Stimulated activated CD8-positive, alpha-beta memory T cell treated with anti-CD3 and anti-CD28 coated beads, Interleukin-15, amount 100 ng/mL, for 24 hours (primary cell): ENCODE data around the gene USP7.
"Not testable (repeated sequence)": the region's sequence is repeated elsewhere in the genome, so short reads cannot be mapped to it uniquely, and the experiment has no call there.

Source experiments
- DNase-seq: peaks from one replicate; pipeline ENCODE4 v3.0.0-alpha.2; 2020; ENCODE audit warnings: low read depth

Gene USP7

DNA sequence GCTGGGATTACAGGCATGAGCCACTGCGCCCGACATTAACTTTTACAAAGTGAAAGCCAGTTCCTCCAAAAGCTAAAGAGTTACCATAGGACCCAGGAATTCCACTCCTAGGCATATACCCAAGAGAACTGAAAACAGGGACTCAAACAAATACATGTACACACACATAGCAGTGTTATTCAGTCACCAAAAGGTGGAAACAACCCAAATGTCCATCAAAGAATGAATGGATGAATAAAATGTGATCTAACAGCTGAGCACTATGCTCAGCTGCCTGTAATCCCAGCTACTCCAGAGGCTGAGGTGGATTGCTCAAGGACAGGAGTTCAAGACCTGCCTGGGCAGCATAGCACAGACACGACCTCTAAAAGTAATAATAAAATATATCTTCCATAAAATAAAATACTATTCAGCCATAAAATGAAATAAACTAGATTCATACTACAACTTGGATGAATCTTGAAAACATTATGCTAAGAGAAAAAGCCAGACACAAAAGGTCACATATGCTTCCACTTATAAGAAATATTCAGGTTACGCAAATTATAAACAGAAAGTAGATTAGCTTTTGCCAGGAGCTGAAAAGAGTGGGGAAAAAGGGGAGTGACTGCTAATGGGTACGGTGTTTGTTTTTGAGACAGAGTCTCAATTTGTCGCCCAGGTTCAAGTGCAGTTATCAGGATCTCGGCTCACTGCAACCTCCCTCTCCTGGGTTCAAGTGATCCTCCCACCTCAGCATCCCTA, 9.3 kb upstream of the USP7 start:
- DNase-seq, result no peak

DNA sequence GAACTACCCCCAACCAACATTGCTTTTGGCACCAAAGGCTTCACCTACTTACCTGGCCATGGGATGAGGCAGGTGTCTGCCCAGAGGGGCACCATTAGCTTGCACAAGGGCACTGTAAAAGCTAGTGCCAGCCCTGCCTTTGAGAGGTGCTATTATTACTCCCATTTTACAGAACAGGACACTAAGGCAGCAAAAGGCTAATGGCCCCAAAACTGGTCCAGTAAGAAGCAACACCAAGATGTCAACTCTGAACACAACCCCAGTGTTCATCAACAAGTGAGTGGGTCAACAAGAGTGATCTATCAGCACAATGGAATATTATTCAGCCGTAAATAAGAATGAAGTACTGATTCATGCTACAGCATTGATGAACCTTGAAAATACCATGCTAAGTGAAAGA, 7.7 kb upstream of the USP7 start:
- DNase-seq, result no peak

DNA sequence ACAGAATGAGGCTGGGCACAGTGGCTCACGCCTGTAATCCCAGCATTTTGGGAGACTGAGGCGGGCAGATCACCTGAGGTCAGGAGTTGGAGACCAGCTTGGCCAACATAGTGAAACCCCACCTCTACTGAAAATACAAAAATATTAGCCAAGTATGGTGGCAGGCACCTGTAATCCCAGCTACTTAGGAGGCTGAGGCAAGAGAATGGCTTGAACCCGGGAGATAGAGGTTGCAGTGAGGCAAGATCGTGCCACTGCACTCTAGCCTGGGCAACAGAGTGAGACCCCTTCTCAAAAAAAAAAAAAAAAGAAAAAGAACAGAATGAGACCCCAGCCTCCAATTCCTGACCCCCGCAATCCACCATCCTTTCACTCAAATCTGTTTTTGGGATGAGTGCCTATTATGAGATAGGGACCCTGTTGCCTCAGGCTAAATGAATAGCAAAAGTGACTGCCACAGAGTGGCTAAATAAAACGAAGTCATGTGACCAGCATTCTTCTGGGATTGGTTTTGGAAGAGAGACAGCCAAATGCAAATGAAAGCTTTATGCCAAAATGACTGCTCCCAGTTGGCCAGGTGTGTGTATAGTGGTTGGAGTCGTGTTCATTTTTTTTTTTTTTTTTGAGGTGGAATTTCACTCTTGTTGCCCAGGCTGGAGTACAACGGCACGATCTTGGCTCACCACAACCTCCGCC, 5.6 kb upstream of the USP7 start:
- DNase-seq, result not testable (repeated sequence)

DNA sequence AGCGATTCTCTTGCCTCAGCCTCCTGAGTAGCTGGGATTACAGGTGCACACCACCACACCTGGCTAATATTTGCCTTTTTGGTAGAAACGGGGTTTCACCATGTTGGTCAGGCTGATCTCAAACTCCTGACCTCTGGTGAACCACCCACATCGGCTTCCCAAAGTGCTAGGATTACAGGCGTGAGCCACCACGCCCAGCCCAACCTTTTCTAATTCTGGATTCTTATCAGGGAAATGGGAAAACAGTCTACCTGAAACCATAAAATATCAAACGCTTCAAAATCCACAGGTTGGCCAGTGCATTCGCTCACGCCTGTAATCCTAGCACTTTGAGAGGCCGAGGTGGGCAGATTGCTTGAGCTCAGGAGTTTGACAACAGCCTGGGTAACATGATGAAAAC, 4.3 kb upstream of the USP7 start:
- not testable (repeated sequence) for DNase-seq

DNA sequence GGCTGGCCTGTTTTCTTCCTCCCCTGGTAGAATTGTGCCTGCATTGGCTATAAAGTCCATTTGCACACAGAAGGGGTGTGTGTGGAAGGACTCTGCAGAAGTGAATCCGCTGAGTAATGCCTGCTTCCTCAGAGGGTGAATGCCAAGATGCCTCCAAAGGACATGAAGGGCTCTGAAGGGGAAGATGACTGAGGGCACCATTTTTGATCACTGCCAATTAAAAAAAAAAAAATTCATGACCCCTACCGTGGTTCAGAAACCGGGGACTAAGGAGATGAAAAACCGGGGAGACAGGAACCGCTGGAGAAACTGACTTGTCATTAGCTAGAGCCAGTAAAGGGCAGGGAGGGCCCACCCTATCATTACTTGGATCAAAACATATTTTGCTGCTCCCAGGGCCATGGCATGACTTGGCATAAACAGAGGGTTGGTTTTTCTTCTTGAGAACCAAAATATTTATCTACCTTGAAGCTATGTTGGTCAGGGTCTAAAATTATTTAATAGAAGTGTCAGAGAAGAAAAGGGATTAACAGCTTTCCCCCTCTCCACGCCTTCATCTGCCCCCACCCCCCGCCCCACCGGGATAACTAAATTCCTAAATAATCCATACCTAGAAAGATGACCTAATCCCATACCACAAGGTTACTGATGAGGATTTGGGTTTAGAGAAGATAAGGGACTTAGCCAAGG, 3.6 kb upstream of the USP7 start:
- DNase-seq, result no peak

- no peak for DNase-seq
Observed at GRCh38 chr16:8966817-8967131, 3.1 kb upstream of the USP7 start.

- DNase-seq, result no peak
Observed at GRCh38 chr16:8964462-8964861, 756 bp upstream of the USP7 start.

DNA sequence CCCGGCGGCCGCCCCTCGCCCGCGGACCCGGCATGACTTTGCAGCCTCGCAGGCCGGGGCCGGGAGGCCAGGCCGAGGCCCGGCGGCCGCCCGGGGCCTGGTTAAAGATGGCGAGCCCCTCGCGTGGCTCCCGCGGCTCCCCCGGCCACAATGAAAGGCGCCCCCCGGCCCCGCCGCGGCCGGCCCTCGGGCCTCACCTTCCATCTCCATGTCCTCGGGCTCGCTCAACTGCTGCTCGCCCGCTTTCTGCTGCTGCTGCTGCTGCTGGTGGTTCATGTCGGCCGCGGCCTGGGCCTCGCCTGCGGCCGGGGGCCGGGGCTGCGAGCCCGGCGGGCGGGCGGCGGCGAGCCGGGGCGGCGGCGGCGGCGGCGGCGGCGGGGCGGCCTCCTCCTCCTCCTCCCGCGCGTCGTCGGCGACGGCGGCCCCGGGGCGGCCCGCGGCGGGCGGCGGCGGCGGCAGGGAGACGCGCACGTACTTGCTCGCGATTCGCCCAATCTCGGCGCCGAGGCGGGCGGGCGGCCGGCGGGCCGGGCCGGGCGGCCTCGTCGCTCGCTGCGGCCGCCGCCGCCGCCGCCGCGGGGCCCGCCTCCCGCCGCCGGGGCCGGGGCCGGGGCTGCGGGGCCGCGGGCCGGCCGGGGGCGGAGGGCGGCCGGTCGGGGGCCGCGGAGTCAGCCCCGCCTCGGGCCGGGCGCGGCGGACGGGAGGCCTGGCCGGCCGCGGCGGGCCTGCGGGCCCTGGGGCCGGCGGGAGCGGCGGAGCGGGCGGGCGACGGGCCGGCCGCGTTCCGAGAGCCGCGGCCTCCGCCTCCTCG, 491 bp downstream of the USP7 start:
- DNase-seq, result no peak

- DNase-seq, result no peak
Observed at GRCh38 chr16:8962393-8963009, 1.2 kb downstream of the USP7 start.

DNA sequence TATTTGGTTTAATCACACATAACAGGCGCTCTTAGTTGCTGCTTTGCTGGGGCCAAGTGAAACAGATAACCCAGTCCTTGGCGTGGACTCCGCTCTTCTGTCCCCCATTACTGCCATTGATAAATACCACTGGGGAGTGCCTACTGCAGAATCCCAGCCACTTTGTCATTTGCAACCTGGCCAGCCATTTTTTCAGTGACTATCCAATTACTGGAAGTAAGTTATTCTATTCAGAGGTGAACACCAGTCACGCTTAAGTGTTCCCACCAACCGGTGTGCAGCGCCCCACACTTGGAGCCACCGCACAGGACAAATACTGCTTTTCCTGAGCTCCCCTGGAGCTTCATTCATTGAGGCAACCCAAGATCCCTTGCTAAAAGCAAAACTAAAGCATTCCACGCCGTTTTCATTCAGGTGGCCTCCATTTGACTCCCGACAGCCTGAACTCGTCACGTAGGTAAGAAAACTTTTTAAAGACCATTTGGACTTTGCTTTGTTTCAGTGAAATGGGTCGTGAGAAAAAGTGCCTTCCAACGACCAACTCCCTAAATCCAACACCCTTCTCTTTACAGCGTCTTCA, 1.8 kb downstream of the USP7 start:
- no peak for DNase-seq

DNA sequence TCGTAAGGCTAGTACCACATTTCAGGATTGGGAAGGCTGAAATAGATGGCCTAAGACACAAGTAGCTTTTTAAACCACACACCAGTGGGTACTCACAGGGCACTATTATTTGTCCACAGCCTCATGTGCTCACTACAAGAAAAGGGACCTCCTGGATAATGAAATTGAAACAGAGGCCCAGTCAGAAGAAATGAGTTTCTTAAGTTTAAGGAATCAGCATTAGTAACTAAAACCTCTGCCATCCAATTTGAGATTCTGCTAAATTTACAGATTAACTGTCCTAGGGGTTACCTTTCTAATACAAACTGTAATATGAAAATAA, 3.0 kb downstream of the USP7 start:
- no peak for DNase-seq

DNA sequence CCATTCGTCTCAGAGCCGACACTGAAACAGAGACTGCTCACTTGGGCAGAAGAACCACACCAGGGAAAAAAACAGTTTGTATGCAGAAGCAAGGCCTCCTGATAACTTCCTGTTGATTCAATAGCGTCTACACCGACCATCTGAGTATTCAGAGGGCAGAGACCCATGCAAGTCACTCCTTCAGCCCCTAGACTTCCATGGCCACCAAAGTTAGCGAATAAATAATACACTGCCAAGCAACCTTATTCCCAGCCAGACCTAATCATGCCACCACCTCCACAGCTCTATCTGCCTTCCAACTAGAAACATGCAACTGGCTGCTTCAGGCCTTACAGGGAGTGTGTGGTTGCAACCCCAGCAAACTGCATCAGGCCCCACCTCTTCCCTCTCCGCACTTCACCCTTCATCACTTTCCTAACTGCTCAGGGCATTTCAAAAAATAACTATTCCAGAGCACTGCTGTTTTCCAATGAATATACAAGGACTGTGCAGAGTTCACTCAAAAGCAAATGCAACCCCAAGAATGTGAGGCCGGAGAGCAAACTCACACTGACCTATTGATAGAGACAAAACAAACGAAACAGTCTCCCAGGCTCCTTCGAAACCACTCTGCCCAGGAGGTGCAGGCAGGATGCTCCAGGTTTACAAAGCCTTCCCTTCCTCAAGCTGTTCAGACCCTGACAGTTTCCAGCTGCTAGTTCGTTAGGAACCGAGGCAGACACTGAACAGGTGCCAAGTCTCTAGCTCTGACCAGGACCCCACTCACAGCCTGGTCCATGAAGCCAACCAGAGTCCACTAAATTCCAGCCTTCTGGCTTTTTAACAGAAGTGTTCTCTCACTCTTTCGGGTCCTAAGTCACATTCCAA, 3.6 kb downstream of the USP7 start:
- DNase-seq, result no peak

- no peak for DNase-seq
Observed at GRCh38 chr16:8958344-8959167, 5.2 kb downstream of the USP7 start.

- no peak for DNase-seq
Observed at GRCh38 chr16:8957509-8958157, 6.1 kb downstream of the USP7 start.

DNA sequence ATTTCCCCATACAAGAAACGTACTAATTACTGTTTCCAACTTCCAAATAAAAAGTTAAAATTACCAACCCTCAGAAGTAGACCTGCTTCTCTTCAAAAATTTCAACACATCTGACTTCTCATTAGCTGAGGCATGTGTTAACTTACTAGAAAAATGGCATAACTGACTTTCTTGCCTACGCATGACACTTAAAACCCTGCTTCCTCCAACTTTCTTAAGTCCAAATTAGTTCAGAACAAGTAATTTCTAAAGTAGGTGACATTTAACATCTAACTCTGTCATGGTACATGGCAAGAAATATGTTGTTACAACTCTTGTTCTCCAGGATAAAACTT, 6.7 kb downstream of the USP7 start:
- DNase-seq, result no peak

DNA sequence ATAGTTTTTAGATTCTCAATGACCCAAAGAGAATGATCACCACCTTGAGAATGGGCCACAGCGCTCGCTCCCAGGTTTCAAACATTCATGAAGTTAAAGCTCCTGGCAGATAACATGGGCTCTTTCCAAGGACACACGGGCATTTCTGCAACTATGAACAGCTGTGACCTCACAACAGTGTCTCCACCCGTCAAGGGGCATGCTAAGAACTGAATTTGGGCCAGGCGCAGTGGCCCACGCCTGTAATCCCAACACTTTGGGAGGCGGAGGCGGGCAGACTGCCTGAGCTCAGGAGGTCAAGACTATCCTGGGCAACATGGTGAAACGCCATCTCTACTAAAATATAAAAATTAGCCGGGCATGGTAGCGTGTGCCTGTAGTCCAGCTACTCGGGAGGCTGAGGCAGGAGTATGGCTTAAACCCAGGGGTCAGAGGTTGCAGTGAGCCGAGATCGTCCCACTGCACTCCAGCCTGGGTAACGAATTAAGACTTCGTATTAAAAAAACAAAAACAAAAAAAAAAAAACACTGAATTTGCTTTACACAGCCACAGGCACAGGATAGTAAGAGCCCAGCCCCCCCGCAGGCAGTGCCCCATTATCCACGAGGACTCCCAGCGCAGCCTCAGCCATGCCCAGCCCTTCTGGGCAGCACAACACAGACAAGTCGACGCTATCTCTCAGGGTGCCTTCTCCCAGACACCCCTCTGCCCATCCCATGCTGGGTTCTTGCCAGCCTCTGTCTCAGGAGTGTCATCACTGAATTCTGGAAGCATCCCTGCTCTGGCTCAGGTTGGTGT, 7.2 kb downstream of the USP7 start:
- DNase-seq, result no peak

GRCh38 chr16:8955828-8956227, 7.9 kb downstream of the USP7 start:
- no peak for DNase-seq

GRCh38 chr16:8953064-8953463, 10.6 kb downstream of the USP7 start:
- no peak for DNase-seq

DNA sequence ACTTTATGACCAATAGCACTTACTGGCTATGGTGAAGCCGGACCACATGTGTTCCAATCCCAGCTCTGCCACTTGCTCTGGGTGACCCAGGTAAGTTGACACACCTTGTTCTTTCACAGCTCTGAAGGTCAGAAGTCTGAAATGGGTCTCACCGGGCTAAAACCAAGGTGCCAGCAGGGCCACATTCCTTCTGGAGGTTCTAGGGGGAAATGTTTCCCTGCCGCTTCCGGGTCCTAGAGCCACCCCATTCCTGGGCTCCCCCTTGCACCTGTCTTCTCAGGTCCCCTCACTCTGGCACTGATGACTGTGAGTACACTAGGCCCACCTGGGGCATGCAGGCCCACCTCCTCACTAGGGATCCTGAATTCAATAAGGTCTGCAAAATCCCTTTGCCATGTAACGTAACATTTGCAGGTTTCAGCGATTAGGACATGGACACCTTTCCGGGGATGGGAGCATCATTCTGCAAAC, 11.4 kb downstream of the USP7 start:
- DNase-seq, result no peak
